ENCODE results near the gene RBFOX2. TPM values are rescaled to one million over a fixed set of nuclear protein-coding genes. Genes with fewer than 3 reads are reported as not detected.
"Not testable (repeated sequence)": the region's sequence is repeated elsewhere in the genome, so short reads cannot be mapped to it uniquely, and the experiment has no call there.

RBFOX2 gene
- total RNA-seq, 1 experiment from 2014 or later = 116 TPM

- DNase-seq (ENCODE audit: low read depth) = no peak
These were observed 13.6 kb upstream of the RBFOX2 start for GRCh38 chr22:36042240-36042639.

GRCh38 chr22:36039125-36039524, 10.5 kb upstream of the RBFOX2 start:
- DNase-seq (ENCODE audit: low read depth) = no peak

- no peak for DNase-seq (ENCODE audit: low read depth)
These were observed 8.6 kb upstream of the RBFOX2 start for GRCh38 chr22:36037102-36037758.

- no peak for DNase-seq (ENCODE audit: low read depth)
These were observed 7.6 kb upstream of the RBFOX2 start for GRCh38 chr22:36036167-36036624.

- DNase-seq (ENCODE audit: low read depth) = no peak
These were observed 4.0 kb upstream of the RBFOX2 start for GRCh38 chr22:36032611-36033010.

GRCh38 chr22:36029406-36029755, 757 bp upstream of the RBFOX2 start:
- DNase-seq (ENCODE audit: low read depth) = no peak

GRCh38 chr22:36027935-36028645, 534 bp downstream of the RBFOX2 start:
- no peak for DNase-seq (ENCODE audit: low read depth)

- peak; percentile 19 for DNase-seq (ENCODE audit: low read depth)
These were observed 1.1 kb downstream of the RBFOX2 start for GRCh38 chr22:36027579-36027934.

GRCh38 chr22:36026741-36027140, 1.9 kb downstream of the RBFOX2 start:
- peak; percentile 37 for DNase-seq (ENCODE audit: low read depth)

GRCh38 chr22:36022697-36023096, 5.9 kb downstream of the RBFOX2 start:
- no peak for DNase-seq (ENCODE audit: low read depth)

- DNase-seq (ENCODE audit: low read depth) = peak; percentile 49
These were observed 6.5 kb downstream of the RBFOX2 start for GRCh38 chr22:36022162-36022561.

- peak; percentile 35 for DNase-seq (ENCODE audit: low read depth)
These were observed 6.9 kb downstream of the RBFOX2 start for GRCh38 chr22:36021606-36022153.

GRCh38 chr22:36020865-36021264, 7.8 kb downstream of the RBFOX2 start:
- not testable (repeated sequence) for DNase-seq (ENCODE audit: low read depth)

- DNase-seq (ENCODE audit: low read depth) = no peak
These were observed 11.0 kb downstream of the RBFOX2 start for GRCh38 chr22:36017651-36018091.

- no peak for DNase-seq (ENCODE audit: low read depth)
These were observed 11.9 kb downstream of the RBFOX2 start for GRCh38 chr22:36016684-36017083.

- DNase-seq (ENCODE audit: low read depth) = no peak
These were observed 12.7 kb downstream of the RBFOX2 start for GRCh38 chr22:36015811-36016529.

- no peak for DNase-seq (ENCODE audit: low read depth)
These were observed 13.3 kb downstream of the RBFOX2 start for GRCh38 chr22:36015155-36015810.

- DNase-seq (ENCODE audit: low read depth) = no peak
These were observed 14.0 kb downstream of the RBFOX2 start for GRCh38 chr22:36014546-36015074.

GRCh38 chr22:36012332-36012731, 16.3 kb downstream of the RBFOX2 start:
- DNase-seq (ENCODE audit: low read depth) = no peak

GRCh38 chr22:36010882-36011281, 17.7 kb downstream of the RBFOX2 start:
- peak; percentile 87 for DNase-seq (ENCODE audit: low read depth)

- DNase-seq (ENCODE audit: low read depth) = no peak
These were observed 18.5 kb downstream of the RBFOX2 start for GRCh38 chr22:36010090-36010489.

Data from LHCN-M2 (cell line).